Neural crest cell (in vitro differentiated cells): ENCODE measurements around the gene ZNF620. TPM values are rescaled to one million over a fixed set of nuclear protein-coding genes. Genes with fewer than 3 reads are reported as not detected.

ENCODE experiments used
- DNase-seq: peaks from one replicate; pipeline ENCODE4 v3.0.0; 2021; ENCODE audit warnings: low read depth, mixed read lengths, low spot score
- H3K27ac Mint-ChIP-seq: one replicate; pipeline ENCODE4 v1.8.0; 2021; ENCODE audit warnings: mild to moderate bottlenecking, mixed read lengths; ENCODE audit not compliant: unreplicated experiment
- H3K27me3 Mint-ChIP-seq: 2 replicates; pipeline ENCODE4 v1.8.0; 2021; ENCODE audit warnings: low read depth, mild to moderate bottlenecking, mixed read lengths
- H3K36me3 Mint-ChIP-seq: 2 replicates; pipeline ENCODE4 v1.8.0; 2021; ENCODE audit warnings: low read depth, mild to moderate bottlenecking, mixed read lengths
- H3K4me1 Mint-ChIP-seq: 2 replicates; pipeline ENCODE4 v1.8.0; 2021; ENCODE audit warnings: mixed read lengths
- H3K4me3 Mint-ChIP-seq: one replicate; pipeline ENCODE4 v1.8.0; 2021; ENCODE audit warnings: mild to moderate bottlenecking, mixed read lengths
- H3K9me3 Mint-ChIP-seq: 2 replicates; pipeline ENCODE4 v1.8.0; 2021; ENCODE audit warnings: mixed read lengths
- total RNA-seq: library from RNA; stranded (reverse); gene quantifications from 2 replicates; pipeline ENCODE4 v1.2.1, GENCODE V29; 2021
- TF ChIP-seq, protein P1 (sequence below): fragments of 200-600 bp; sonication (generic); conservative IDR thresholded peaks from 2 replicates; pipeline ENCODE4 v1.5.0; 2021; ENCODE audit warnings: antibody characterized with exemption, mild to moderate bottlenecking

Gene ZNF620
- total RNA-seq, 1 donor from 2014 or later: 24.0 TPM

DNA sequence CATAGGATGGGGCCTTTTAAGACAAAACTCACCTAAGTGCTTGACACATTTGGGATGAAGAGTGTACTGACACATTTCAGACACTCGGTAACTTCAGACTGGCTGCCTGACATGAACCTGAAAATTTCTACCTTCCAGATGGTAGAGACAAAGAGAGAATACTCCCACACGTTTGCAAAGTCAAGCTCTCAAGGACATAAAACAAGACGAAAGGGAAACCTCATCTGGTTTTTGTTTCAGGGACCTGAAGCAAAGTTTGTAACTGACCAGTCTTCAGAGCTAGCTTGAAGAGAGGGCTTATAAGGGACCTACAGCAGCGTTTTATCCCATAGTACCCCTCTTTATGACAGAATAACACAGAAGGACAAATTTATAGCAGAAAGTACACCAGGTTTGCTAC, 60.9 kb downstream of the ZNF620 start:
- no peaks in the 10 kb centered on the region for H3K4me1 Mint-ChIP-seq
- no peak for DNase-seq
- H3K27me3 Mint-ChIP-seq: no peaks in the 10 kb centered on the region
- H3K9me3 Mint-ChIP-seq: peaks cover 7% of the 10 kb centered on the region
- H3K27ac Mint-ChIP-seq: no peak overlapping the region
- TF ChIP-seq, protein P1, sequence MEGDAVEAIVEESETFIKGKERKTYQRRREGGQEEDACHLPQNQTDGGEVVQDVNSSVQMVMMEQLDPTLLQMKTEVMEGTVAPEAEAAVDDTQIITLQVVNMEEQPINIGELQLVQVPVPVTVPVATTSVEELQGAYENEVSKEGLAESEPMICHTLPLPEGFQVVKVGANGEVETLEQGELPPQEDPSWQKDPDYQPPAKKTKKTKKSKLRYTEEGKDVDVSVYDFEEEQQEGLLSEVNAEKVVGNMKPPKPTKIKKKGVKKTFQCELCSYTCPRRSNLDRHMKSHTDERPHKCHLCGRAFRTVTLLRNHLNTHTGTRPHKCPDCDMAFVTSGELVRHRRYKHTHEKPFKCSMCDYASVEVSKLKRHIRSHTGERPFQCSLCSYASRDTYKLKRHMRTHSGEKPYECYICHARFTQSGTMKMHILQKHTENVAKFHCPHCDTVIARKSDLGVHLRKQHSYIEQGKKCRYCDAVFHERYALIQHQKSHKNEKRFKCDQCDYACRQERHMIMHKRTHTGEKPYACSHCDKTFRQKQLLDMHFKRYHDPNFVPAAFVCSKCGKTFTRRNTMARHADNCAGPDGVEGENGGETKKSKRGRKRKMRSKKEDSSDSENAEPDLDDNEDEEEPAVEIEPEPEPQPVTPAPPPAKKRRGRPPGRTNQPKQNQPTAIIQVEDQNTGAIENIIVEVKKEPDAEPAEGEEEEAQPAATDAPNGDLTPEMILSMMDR: no peak
- peaks cover 9% of the 10 kb centered on the region for H3K36me3 Mint-ChIP-seq
- no peak overlapping the region for H3K4me3 Mint-ChIP-seq

Other genes starting within 250 kb of the ZNF620 start
- 85.6 and 91.3 TPM in 2 replicates for gene EIF1B, start 196.3 kb upstream of the ZNF620 start, total RNA-seq
- gene ENTPD3, start 118.9 kb upstream of the ZNF620 start, total RNA-seq: not detected in 2 replicates
- gene RPL14, start 48.7 kb upstream of the ZNF620 start, total RNA-seq: 1,863 and 1,936 TPM in 2 replicates
- gene ZNF619, start 28.9 kb upstream of the ZNF620 start, total RNA-seq: 5.4 and 5.9 TPM in 2 replicates
- gene ZNF621, start 18.9 kb downstream of the ZNF620 start, total RNA-seq: 29.5 and 32.6 TPM in 2 replicates